ENCODE data around the gene ACAD9.
"Not testable (repeated sequence)": the region's sequence is repeated elsewhere in the genome, so short reads cannot be mapped to it uniquely, and the experiment has no call there.

ACAD9 gene

DNA sequence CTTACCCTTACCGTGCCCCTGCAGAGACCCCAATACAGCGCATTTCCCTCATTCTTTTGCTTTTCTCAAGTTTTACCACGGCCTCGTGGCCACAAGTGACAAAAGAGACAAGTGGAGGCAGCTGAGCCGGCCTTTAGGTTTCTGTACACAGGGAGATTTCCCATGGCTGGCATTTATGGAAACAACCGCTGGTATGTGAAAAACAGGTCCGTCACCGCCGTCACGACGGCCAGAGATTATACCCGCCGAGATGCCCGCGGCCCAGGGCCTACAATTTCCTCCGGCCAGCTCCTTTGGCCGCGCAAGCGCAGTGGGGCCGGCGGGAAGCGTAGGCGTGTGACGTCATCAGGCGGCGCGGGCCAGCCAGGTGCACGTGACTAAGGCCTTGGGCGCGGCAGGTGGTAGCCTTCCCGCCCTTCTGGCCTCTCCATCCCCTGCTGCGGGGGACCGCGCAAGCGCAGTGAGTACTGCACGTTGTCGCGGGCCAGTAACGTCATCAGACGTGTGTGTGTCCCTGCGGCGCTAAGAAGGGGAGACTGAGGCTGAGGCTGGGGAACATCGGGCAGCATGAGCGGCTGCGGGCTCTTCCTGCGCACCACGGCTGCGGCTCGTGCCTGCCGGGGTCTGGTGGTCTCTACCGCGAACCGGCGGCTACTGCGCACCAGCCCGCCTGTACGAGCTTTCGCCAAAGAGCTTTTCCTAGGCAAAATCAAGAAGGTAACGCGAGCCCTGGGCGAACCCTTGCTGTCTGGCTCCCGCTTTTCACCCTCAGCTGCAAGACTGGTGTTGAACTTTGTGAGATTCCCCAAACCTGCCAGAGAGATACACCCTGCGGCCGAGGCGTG lies at the start of gene ACAD9:
TSS of gene ACAD9 (plus strand) at position 496 of the 845 bp plus-strand sequence. CDS start at position 568, 72 bp downstream.
- Mint-ChIP-seq H3K4me1 (ENCODE audit: low read depth) (peaks cover 56% of the 10 kb centered on the region), H3K27me3 (ENCODE audit: low read depth) (no peaks in the 10 kb centered on the region), H3K36me3 (ENCODE audit: low read depth) (peaks cover 26% of the 10 kb centered on the region), H3K9me3 (no peaks in the 10 kb centered on the region), H3K27ac (peak within 1 kb of the TSS; percentile 96), H3K4me3 (peak within 1 kb of the TSS; percentile 88)
- peak; percentile 99 for DNase-seq (ENCODE audit: low spot score)

GRCh38 chr3:128829925-128830625 lies 49.3 kb upstream of the ACAD9 start:
- H3K4me1 Mint-ChIP-seq (ENCODE audit: low read depth); H3K36me3 Mint-ChIP-seq (ENCODE audit: low read depth); H3K27me3 Mint-ChIP-seq (ENCODE audit: low read depth); DNase-seq (ENCODE audit: low spot score); H3K4me3 Mint-ChIP-seq; H3K27ac Mint-ChIP-seq; H3K9me3 Mint-ChIP-seq: not testable (repeated sequence)

DNA sequence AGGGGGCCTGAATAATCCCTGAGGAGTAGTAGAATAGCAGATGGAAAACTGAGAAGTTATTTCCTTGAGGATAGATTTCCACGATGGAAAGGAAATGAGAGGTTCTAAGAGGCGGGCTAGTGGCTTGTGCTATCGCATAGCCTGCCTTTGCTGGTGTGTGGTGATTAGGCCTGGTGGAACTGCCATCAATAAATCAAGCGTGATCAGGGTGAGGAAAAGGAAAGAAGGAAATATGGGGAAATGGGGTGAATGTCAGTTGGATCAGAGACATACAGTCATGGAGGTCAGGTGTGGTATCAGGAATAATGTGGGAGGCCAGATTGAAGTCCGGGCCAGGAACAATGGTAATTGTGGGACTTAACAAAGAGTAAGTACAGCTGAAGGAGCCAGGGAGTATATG lies 48.7 kb upstream of the ACAD9 start:
- H3K36me3 Mint-ChIP-seq (ENCODE audit: low read depth); H3K9me3 Mint-ChIP-seq; H3K27ac Mint-ChIP-seq; H3K27me3 Mint-ChIP-seq (ENCODE audit: low read depth); H3K4me1 Mint-ChIP-seq (ENCODE audit: low read depth); H3K4me3 Mint-ChIP-seq; DNase-seq (ENCODE audit: low spot score): not testable (repeated sequence)

DNA sequence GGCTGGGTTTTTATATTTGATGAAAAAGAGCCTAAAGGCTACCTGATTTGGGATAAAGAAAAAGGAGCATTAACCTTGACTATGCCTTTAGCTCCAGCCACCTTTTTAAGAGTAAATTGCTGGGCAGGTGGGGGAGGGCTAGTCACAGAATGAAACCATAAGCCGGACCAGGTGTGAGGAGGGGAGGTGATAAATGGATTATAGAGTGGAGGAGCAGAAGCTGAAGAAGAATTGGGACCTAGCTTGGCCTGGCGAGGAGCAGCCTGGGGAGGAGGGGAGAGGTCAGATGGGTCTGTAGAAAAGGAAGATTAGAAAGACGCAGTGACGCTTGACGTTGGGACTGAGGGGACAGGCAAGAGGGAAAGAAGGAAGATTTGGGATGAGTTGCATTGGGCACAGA lies 46.4 kb upstream of the ACAD9 start:
- DNase-seq (ENCODE audit: low spot score); H3K27me3 Mint-ChIP-seq (ENCODE audit: low read depth); H3K27ac Mint-ChIP-seq; H3K9me3 Mint-ChIP-seq; H3K4me3 Mint-ChIP-seq; H3K36me3 Mint-ChIP-seq (ENCODE audit: low read depth); H3K4me1 Mint-ChIP-seq (ENCODE audit: low read depth): not testable (repeated sequence)

- Mint-ChIP-seq H3K27me3 (ENCODE audit: low read depth) (peaks cover 4% of the 10 kb centered on the region), H3K4me3 (no peak overlapping the region), H3K36me3 (ENCODE audit: low read depth) (no peaks in the 10 kb centered on the region), H3K9me3 (no peaks in the 10 kb centered on the region), H3K4me1 (ENCODE audit: low read depth) (no peaks in the 10 kb centered on the region), H3K27ac (no peak overlapping the region)
- DNase-seq (ENCODE audit: low spot score) = no peak
These were observed 44.3 kb upstream of the ACAD9 start for GRCh38 chr3:128835096-128835495.

GRCh38 chr3:128841926-128842920 lies 37.2 kb upstream of the ACAD9 start:
- Mint-ChIP-seq H3K4me1 (ENCODE audit: low read depth) (peaks cover 11% of the 10 kb centered on the region), H3K27me3 (ENCODE audit: low read depth) (no peaks in the 10 kb centered on the region), H3K27ac (peak overlapping the region; percentile 26), H3K9me3 (no peaks in the 10 kb centered on the region), H3K36me3 (ENCODE audit: low read depth) (no peaks in the 10 kb centered on the region), H3K4me3 (no peak overlapping the region)
- no peak for DNase-seq (ENCODE audit: low spot score)

- Mint-ChIP-seq H3K4me3 (no peak overlapping the region), H3K36me3 (ENCODE audit: low read depth) (no peaks in the 10 kb centered on the region), H3K27me3 (ENCODE audit: low read depth) (no peaks in the 10 kb centered on the region), H3K9me3 (no peaks in the 10 kb centered on the region), H3K27ac (peak overlapping the region; percentile 47), H3K4me1 (ENCODE audit: low read depth) (peaks cover 11% of the 10 kb centered on the region)
- no peak for DNase-seq (ENCODE audit: low spot score)
These were observed 34.9 kb upstream of the ACAD9 start for GRCh38 chr3:128844502-128844901.

GRCh38 chr3:128845119-128845777 lies 34.2 kb upstream of the ACAD9 start:
- no peak for DNase-seq (ENCODE audit: low spot score)
- Mint-ChIP-seq H3K27me3 (ENCODE audit: low read depth) (no peaks in the 10 kb centered on the region), H3K9me3 (no peaks in the 10 kb centered on the region), H3K27ac (peak overlapping the region; percentile 84), H3K4me1 (ENCODE audit: low read depth) (peaks cover 11% of the 10 kb centered on the region), H3K4me3 (peak overlapping the region; percentile 65), H3K36me3 (ENCODE audit: low read depth) (no peaks in the 10 kb centered on the region)

- Mint-ChIP-seq H3K9me3 (no peaks in the 10 kb centered on the region), H3K27ac (peak overlapping the region; percentile 95), H3K27me3 (ENCODE audit: low read depth) (no peaks in the 10 kb centered on the region), H3K4me1 (ENCODE audit: low read depth) (peaks cover 11% of the 10 kb centered on the region), H3K36me3 (ENCODE audit: low read depth) (no peaks in the 10 kb centered on the region), H3K4me3 (peak overlapping the region; percentile 65)
- DNase-seq (ENCODE audit: low spot score) = peak; percentile 86
These were observed 33.5 kb upstream of the ACAD9 start for GRCh38 chr3:128845778-128846485.

DNA sequence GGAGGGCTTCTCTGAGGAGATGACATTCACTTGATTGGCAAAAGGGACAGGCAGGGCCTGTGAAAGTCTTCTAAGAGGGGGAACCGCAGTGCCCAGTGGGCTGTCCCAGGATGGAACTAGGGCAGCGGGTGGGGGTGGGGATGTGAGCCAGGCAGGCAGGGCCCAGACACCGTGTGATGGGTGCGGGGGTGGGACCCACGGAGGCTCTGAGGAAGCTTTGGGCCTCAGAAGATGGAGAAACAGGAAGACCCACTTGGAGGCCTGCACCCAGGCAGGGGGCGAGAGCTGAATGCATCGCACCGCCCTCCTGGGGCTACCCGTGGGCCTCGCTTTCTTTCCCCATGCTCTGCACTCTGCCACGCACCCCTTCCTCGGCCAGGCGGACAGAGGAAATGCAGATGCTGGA lies 32.9 kb upstream of the ACAD9 start:
- H3K4me1 Mint-ChIP-seq (ENCODE audit: low read depth) = peaks cover 11% of the 10 kb centered on the region
- H3K27me3 Mint-ChIP-seq (ENCODE audit: low read depth) = no peaks in the 10 kb centered on the region
- DNase-seq (ENCODE audit: low spot score) = no peak
- no peaks in the 10 kb centered on the region for H3K36me3 Mint-ChIP-seq (ENCODE audit: low read depth)
- peak overlapping the region; percentile 65 for H3K4me3 Mint-ChIP-seq
- no peaks in the 10 kb centered on the region for H3K9me3 Mint-ChIP-seq
- peak overlapping the region; percentile 95 for H3K27ac Mint-ChIP-seq

DNA sequence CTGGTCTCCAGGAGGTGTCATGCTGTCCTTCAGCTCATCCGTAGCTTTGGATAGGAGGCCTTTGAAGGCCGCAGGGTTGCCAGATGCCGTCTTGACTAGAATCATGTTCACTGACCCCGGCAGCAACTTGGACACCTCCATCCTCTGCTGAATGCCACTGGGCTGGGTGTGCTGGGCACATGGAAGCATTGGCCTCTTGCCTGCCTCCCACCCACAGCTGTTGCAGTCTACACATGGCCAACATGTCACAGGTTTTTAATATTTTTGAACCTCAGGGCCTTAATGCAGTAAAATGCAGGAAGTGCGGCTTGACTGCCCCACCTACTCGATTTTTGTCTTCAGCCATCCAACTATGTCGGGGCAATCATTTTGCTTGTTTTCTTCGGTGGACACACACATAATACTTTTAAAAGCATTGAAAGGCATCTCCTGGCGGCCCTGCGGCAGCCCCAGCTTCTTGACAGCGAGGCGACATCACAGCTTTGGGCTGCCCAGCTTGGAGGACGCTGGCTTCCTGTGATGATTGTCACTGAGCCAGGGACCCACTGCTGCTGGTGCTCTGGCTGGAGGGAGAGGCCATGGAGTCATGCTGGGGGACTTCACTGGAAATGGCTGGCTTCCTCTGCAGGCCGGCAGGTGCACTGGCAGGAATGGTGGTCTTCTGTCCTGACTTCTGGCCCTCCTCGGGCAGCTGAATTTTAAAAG lies 31.6 kb upstream of the ACAD9 start:
- H3K27me3 Mint-ChIP-seq (ENCODE audit: low read depth) = no peaks in the 10 kb centered on the region
- no peak overlapping the region for H3K4me3 Mint-ChIP-seq
- H3K9me3 Mint-ChIP-seq = no peaks in the 10 kb centered on the region
- H3K27ac Mint-ChIP-seq = no peak overlapping the region
- DNase-seq (ENCODE audit: low spot score) = no peak
- no peaks in the 10 kb centered on the region for H3K36me3 Mint-ChIP-seq (ENCODE audit: low read depth)
- peaks cover 11% of the 10 kb centered on the region for H3K4me1 Mint-ChIP-seq (ENCODE audit: low read depth)

- peaks cover 2% of the 10 kb centered on the region for H3K9me3 Mint-ChIP-seq
- no peaks in the 10 kb centered on the region for H3K36me3 Mint-ChIP-seq (ENCODE audit: low read depth)
- peaks cover 11% of the 10 kb centered on the region for H3K4me1 Mint-ChIP-seq (ENCODE audit: low read depth)
These were observed 30.5 kb upstream of the ACAD9 start for GRCh38 chr3:128848936-128849335.

More at GRCh38 chr3:128848936-128849335, 30.5 kb upstream of the ACAD9 start:
- DNase-seq (ENCODE audit: low spot score) = no peak
- H3K27me3 Mint-ChIP-seq (ENCODE audit: low read depth) = no peaks in the 10 kb centered on the region
- no peak overlapping the region for H3K27ac Mint-ChIP-seq
- no peak overlapping the region for H3K4me3 Mint-ChIP-seq
